Activated CD8-positive, alpha-beta memory T cell treated with anti-CD3 and anti-CD28 coated beads, Interleukin-2, amount 50 U/mL, for 1 hour (primary cell): Measurements from ENCODE around the gene SORBS2.
"Not testable (repeated sequence)": the region's sequence is repeated elsewhere in the genome, so short reads cannot be mapped to it uniquely, and the experiment has no call there.

Experiments
- DNase-seq: peaks from one replicate; pipeline ENCODE4 v3.0.0-alpha.2; 2020; ENCODE audit errors: extremely low read depth

The SORBS2 gene

GRCh38 chr4:185737489-185738037 is 74.4 kb downstream of the SORBS2 start:
- DNase-seq = no peak

DNA sequence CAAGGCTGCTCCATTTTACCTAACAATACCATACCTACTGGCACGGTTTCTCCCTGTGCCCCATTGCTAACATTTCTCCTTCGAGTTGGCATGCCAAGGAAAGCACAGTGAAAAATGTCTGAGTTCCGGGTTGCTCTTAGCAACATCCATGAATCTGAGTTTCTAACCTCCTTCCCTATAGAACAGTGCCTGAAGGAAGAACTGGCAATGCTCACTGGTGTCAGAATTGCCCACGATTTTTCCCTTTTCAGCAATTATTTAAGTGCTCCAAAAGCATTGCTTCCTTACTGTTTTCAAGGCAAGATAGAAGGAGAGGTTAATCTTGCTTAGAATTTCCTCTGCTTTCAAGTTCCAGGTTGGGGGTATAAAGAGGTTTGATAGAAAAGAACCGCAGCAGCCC is 75.1 kb downstream of the SORBS2 start:
- no peak for DNase-seq

DNA sequence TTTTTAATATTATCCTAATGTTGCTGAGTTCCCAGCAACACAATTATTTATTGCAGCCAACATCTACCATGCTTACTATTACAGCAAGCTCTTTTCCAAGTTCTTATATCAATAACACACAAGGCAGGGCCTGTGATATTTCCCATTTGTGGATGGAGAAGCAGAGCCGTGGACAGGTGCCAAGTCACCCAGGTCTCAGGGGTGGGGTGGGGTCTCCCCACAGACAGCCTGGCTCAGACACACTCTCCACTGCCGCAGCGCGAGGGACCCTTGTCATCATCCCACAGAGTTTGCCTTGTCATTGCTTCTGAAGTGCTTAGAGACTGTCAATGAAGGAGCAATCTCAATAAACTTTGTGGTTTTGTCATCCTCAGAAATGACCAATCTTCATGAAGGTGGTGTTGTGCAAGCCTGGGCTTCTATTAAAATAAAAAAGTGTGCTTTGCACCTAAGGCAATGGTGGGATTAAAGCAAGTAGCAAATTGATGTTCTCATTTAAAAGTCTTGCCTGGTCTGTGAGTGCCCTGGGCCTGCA is 76.1 kb downstream of the SORBS2 start:
- DNase-seq = no peak

DNA sequence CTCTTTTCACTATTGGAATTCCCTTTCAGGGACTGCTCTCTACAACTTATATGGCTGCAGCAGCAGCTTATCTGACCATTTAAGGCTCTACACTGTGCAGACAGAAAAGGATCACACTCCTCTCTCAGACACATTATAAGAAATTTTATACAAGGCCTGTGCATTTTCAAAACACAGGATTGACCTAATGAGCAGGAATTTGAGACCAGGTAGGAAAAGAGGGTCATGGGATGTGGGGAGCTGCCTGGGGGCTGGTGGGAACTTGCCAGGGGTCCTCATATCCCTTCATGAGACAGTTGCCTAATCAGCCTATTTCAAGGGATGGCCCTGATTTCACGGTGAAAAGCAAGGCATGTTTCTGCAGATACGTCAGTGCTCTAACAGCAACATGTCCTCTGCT is 77.1 kb downstream of the SORBS2 start:
- DNase-seq = no peak

DNA sequence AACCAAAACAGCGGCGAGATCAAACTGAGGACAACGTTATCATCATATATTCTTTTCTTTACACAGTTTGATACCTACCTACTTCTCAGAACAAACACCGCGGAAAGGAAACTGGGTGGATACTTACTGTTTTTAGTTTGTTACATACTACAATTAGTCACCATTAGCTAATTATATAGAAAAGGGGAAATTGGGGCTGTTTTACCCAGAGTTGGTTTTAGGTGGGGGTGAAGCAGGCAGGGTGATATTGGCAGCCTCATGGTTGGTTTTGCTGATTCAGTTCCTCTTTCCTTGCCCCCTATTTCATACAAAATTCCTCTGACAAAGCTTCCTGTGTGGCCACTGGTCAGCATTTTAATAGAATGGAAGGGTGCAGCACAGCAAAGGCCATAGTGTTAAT is 77.8 kb downstream of the SORBS2 start:
- DNase-seq = no peak

DNA sequence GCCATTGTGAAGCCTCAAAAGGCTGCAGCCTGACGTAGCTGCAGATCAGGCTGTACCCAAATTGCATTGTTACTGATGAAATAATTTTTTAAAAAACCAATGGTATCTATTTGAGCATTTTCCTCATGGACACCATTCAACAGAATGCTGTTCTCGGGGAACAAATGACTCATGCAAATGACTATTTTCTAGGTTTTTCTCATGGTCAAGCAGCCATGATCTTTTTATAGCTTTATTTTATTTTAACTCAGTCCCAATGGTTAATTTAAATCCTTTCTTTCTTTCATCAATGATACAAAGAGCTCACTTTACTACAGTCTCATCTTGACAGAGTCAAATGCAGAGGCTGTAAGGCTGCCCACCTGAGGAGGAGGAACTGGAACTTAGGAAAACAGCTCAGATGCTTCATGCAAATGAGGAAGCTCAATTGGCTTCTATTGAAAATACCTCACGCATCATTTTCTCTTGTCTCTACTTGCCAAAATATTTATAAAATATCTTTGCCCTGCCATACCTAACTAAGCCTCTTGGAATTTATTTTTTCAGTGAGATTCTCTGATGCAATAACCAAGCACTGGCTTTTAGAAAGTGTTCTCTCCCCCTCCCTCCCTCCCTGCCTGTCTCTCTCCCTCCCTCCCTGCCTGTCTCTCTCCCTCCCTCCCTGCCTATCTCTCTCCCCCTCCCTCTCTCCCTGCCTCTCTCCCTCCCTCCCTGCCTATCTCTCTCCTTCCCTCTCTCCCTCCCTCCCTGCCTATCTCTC is 81.0 kb downstream of the SORBS2 start:
- no peak for DNase-seq

DNA sequence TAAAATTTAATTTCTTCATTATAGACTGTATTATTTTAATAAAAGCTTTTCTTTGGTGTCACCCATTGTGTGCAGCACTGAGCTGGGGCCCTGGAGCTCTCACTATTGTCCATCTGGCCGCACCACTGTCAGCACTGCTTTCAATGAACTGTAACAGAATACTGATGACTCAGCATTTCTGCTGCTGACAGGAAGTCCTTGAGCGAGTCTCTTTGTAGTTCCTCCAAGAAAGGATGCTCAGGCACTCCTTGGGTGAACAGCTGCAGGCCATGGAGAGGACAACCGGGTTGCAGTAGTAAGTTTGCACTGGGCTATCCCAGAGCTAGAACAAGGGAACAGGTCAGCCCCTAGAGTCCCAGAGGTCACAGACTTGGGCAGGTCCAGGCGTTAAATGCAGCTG is 81.6 kb downstream of the SORBS2 start:
- DNase-seq = no peak

DNA sequence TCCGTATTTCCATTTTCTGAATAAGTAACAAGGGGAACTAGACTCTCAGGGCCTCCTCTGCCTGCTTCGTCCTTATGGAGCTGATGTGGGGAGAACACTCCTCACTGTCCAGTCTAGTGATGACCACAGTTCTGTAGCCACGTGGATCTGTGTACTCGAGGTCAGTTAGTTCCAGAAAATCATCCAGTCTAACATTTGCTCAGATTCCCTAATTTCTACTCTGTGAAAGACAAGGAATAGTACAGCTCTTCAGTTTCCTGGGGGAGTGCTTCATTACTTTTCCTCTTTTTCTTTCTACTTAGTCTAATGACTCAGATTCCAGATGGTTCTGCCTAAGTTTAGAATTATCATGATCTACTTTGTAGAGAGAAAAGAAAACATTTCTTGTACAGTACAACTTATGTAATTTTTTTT is 82.6 kb downstream of the SORBS2 start:
- no peak for DNase-seq

- no peak for DNase-seq
These were observed 83.1 kb downstream of the SORBS2 start for GRCh38 chr4:185728893-185729292.

- no peak for DNase-seq
These were observed 85.1 kb downstream of the SORBS2 start for GRCh38 chr4:185726931-185727330.

- no peak for DNase-seq
These were observed 88.2 kb downstream of the SORBS2 start for GRCh38 chr4:185723631-185724260.

DNA sequence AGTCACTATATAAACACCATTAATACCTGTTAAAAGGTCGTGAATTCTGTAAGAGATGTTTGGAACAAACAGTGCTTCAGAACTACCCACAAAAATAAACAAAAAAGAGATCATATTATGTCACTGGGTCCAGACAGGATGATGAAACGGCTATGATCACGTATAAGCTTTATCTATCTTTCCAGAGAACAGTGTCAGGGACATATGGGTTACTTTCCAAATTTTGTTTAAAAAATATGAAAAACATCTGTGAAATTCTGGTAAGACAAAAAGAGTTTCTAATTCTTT is 90.0 kb downstream of the SORBS2 start:
- no peak for DNase-seq

- DNase-seq = no peak
These were observed 90.6 kb downstream of the SORBS2 start for GRCh38 chr4:185721190-185722028.

GRCh38 chr4:185719500-185719858 is 92.5 kb downstream of the SORBS2 start:
- no peak for DNase-seq

DNA sequence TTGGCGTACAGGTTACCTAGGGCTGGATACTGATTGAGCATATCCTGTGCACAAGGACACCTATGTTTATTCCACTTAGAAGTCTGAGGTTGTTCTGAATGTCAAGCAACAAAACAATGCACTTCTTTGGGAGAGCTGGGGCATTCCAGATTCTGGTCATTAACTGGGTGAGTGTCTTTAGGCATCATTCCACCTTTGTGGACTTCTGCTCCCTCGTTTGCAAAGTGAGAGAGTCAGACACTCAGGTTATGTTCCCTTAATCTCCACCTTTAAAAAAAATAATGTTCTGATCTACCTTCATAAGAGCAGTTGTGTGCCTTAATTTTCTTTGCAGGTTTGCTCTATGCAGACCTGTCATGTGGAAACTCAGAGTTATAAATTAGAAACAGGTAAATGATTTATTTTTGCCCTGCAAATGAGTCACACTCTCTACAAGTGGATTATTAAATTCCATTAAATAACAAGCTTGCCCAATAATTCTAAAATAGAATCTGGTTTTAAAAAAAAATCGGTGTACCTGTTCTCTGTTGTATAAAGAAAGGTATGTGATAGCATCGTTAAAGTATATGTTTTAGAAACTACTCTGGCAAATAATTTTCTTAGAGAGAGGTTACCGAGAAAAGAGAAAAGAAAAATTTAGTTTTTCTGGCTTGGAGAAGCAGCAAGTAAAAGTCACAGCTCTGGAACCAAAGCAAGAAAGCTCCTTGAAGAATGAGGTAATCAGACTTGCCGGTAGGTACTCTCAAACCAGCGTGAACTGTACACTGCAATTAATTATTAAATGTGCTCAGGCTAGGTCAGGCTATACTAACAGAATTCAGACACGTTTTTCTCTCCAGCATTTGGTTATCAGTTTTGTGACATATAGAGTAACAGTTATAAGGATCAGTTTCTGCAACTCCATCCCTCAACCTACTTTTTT is 93.2 kb downstream of the SORBS2 start:
- no peak for DNase-seq

GRCh38 chr4:185717377-185717741 is 94.6 kb downstream of the SORBS2 start:
- no peak for DNase-seq

DNA sequence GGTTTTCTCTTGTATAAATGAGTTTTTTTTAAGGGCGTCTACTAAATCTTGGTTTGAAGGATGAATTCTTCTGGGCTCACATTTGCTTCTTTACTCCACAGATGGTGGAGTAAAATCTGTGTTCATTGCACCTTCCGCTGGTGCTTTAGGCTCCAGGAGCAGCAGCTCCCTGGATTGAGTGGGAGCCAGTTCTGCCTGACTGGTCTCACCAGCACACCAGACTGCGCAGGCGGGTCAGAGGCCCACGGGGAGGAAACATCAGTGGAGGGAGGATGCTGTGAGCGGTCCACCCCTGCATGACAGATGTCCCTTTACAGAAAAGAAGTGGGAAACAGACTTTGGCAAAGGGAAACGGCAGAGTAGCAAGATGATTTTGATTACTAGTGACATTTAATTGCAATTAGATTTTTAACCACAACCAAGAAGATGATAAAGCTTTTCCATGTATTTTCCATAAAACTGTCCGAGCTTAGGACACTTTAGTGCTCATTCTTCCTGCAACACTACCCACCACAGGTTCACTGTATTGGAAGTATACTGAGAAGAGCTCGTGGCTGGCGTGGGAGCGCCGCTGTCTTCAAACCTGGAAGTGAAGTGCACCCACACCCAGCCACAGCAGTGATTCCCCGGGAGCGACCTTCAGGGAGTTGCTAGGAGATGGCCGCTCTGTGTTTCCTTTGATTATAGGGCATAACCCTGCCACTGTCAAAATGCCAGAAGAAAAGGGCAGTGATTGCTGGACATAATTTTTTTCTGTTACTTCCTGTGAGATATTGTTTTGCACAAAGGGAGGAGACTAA is 95.2 kb downstream of the SORBS2 start:
- no peak for DNase-seq

DNA sequence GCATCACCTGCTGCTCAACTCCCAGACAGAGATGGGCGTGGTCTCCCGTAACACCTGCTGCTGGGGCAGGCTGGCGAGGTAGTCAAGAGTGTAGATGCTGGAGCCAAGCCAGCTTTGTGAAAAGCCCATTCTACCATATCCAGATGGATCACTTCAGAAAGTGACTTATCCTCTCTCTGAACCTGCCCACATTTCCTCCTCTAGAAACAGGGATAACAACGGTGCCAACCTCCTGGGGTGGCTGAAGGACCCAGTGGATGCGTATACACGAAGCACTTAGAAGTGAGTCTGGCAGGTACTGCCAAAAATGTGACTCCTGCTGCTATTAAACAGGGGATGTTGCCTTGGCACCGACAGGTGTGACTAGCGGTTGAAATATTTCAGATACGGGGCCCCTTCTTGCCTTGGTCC is 95.8 kb downstream of the SORBS2 start:
- no peak for DNase-seq

- DNase-seq = not testable (repeated sequence)
These were observed 97.5 kb downstream of the SORBS2 start for GRCh38 chr4:185714524-185714923.

DNA sequence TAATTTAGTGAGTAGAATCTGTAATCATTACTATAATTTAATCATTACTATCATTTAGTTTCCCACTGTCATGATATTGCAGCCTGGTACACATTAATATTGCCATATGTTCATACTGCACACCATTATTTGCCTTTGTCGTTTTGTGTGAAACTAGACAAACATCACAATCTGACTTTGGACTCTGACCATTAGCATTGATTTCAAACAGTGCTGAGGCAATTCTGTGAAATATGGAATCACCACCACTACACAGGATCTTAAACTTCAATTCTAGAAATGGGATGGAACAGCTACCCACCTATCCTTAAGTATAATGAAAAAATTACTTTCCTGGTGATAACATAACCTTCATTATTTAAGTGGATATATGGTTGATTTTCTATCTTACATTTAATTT is 98.3 kb downstream of the SORBS2 start:
- DNase-seq = no peak

DNA sequence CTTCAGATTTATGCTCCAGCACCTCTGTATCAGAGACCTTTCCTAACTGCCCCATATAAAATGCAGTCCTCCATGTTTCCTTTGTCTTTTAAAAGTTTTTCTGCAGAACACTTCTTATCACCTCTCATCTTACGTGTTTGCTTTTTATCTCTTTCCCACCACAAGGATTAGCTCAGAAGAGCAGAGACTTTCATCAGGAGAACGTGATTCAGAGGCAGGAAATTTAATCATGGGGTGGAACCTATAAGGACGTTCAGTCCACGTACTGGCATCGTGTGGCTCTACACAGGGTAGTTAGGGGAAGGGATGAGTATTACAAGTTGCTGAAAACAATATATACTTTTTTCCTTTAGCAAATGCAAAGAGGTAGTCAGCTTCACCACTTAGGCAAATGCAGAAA is 98.7 kb downstream of the SORBS2 start:
- no peak for DNase-seq
